ENCODE measurements around the gene ZDHHC21.

- no peak for TF ChIP-seq CTCF (conservative IDR thresholded peaks at IDR 0.05 in 1 of 2, IDR thresholded peaks at IDR 0.05 in 1 of 2; ENCODE audit: low read depth in 1 of 2, low read length in 2 of 2)
- TF ChIP-seq EZH2 (IDR thresholded peaks at IDR 0.05; ENCODE audit: low read length, missing control alignments), result no peak
Observed at GRCh38 chr9:14633906-14634565, 59.2 kb downstream of the ZDHHC21 start.

All from fibroblast of lung (primary cell).